NK-92 treated with Interleukin-12 subunit alpha and Interleukin-12 subunit beta, amount 100 ng/mL, for 24 hours (cell line): ENCODE measurements around the gene TSPAN16.

Experiments
- DNase-seq: peaks from one replicate; lab custom pipeline; 2025; lab: John Stamatoyannopoulos, UW

The TSPAN16 gene

GRCh38 chr19:11268783-11269267 is 27.1 kb upstream of the TSPAN16 start:
- no peak for DNase-seq

DNA sequence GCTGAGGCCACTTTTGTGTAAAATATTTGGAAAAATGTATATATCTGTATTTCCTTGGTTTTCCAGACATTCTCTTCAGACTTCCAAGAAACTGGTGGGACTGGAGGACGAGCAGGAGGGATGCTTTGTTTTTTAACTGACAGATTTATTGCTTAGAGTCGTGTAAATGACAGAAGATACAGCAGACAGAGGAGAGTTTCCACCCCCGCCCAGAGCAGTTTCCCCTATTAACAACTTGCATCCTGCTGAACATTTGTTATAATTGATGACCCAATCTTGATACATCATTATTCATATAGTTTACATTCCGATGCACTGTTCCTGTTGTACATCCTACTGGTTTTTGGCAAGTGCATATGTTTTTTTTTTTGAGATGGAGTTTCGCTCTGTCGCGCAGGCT is 26.6 kb upstream of the TSPAN16 start:
- DNase-seq = no peak

DNA sequence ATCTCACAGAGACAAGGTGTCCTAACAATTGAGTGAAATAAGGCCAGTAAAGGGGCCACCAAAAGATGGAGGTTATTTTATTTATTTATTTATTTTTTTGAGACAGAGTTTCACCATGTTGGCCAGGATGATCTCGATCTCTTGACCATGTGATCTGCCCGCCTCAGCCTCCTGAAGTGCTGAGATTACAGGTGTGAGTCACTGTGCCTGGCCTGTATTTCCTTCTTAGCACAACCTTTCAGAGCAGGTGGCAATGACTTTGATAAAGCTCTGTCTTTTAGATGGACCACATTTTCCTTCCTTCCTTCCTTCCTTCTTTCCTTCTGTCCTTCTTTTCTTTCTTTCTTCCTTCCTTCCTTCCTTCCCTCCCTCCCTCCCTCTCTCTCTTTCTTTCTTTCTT is 22.7 kb upstream of the TSPAN16 start:
- DNase-seq = no peak

- no peak for DNase-seq
These were observed 22.0 kb upstream of the TSPAN16 start for GRCh38 chr19:11273989-11274388.

GRCh38 chr19:11274533-11275086 is 21.4 kb upstream of the TSPAN16 start:
- DNase-seq = no peak

DNA sequence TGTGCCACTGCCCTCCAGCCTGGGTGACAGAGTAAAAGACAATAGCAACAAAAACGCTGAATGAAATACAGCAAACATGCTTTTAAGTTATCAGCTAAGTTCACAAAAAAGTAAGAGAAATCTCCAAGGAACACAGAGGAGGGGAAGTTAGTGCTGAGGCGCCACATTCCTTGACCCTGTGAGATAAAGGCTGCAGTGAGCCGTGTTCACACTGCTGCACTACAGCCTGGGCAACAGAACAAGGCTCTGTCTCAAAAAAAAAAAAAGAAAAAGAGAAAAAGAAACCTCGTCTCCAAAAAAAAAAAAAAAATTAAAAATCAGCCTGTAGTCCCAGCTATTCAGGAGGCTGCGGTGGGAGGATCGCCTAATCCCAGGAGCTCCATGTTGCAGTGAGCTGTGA is 17.3 kb upstream of the TSPAN16 start:
- DNase-seq = no peak

DNA sequence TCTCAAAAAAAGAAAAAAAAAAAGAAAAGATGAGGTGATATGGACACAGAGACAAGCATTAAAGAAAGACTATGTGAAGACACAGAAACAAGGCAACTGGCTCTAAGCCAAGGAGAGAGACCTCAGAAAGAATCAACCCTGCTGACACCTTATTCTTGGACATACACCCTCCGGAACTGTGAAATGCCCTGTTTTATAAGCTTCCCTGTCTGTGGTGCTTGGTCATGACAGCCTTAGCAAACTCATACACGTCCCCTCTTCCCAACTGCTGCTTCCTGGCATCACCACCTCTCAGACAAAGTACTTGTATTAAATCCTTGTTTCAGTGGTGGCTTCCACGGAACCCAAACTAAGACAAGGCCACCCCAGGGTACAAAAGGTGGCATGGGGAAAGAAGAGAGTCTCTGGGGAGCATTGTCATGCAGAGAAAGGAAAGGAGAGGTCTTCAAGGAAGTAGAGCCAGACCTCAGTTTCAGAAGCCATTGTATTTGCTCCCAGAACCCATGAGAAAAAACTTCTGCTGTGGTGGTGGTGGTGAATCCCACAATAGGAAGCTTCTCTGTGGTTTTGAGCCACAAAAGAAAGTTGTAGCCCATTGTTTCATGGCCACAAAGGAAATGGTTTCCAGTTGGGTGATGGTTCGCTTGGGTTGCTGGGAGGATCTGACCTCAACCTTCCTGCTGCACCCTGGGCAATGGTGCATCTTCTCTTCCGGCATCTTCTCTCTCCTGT is 16.3 kb upstream of the TSPAN16 start:
- DNase-seq = peak; percentile 29

- no peak for DNase-seq
These were observed 14.5 kb upstream of the TSPAN16 start for GRCh38 chr19:11281356-11282049.

GRCh38 chr19:11284515-11284914 is 11.4 kb upstream of the TSPAN16 start:
- no peak for DNase-seq

GRCh38 chr19:11286312-11286974 is 9.5 kb upstream of the TSPAN16 start:
- no peak for DNase-seq

DNA sequence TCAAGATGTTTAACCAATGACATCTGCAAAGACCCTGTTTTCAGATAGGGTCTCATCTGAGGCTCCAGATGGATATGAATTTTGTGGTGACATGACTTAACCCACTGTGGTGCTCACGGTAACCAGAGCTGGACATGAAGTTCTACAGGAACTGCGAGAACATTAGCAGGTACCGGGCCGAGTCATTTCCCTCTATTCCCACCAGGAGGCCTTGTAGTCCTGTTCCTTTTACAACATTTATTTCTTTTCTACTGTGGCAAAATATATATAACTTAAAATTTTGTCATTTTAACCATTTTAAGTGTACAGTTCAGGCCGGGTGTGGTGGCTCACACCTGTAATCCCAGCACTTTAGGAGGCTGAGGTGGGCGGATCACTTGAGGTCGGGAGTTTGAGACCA is 7.6 kb upstream of the TSPAN16 start:
- no peak for DNase-seq

- no peak for DNase-seq
These were observed 5.7 kb upstream of the TSPAN16 start for GRCh38 chr19:11290256-11290655.

DNA sequence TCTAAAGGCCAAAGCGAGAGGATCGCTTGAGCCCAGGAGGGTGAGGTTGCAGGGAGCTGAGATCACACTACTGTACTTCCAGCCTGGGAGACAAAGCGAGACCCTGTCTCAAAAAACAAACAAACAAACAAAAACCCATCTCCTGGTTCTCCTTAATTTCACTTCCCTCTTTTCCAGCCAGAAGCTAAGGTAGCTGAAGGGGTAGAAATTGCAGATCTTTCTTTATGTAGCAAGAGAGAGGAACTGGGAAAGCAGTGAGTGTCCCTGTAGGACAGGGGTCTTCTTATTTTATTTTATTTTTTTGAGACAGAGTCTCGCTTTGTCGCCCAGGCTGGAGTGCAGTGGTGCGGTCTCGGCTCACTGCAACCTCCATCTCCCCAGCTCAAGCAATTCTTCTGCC is 4.5 kb upstream of the TSPAN16 start:
- no peak for DNase-seq

DNA sequence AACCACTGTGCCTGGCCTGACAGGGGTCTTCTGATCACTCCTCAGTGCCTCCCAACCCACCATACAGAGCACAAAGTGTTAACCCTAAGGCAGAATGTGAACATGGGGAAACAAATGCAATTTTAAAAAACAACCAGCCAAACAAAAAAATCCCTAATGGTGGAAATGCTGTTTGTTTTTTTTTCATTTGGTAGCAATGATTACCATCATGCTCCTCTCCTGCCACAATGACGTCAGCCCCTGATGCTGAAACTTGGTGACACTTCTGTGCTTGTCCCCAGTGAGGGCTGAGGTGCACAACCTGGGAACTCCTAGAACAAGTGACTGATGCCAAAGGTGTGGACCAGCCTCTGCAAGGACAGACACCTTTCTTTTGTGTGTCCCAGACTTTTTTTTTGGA is 4.0 kb upstream of the TSPAN16 start:
- DNase-seq = peak; percentile 5

GRCh38 chr19:11293433-11294389 is 2.2 kb upstream of the TSPAN16 start:
- DNase-seq = peak; percentile 81

- DNase-seq = no peak
These were observed 780 bp upstream of the TSPAN16 start for GRCh38 chr19:11295180-11295579.

- no peak for DNase-seq
These were observed 304 bp downstream of the TSPAN16 start for GRCh38 chr19:11296264-11296663.

GRCh38 chr19:11299946-11300810 is 4.2 kb downstream of the TSPAN16 start:
- no peak for DNase-seq

GRCh38 chr19:11300811-11301120 is 4.8 kb downstream of the TSPAN16 start:
- no peak for DNase-seq

GRCh38 chr19:11304936-11305335 is 9.0 kb downstream of the TSPAN16 start:
- no peak for DNase-seq

DNA sequence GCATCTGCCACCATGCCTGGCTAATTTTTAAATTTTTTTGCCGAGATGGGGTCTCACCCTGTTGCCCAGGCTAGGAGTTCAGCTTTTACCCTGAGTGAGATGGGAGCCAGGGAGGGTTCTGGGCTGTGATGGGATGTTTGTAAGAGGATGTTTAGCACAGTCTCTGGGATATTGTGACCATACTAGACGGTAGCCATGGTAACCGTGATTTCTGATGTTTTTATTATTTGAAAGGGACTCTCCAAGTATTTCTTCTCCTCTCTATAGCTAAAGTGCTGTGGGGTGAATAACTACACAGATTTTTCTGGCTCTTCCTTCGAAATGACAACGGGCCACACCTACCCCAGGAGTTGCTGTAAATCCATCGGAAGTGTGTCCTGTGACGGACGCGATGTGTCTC is 10.4 kb downstream of the TSPAN16 start:
- no peak for DNase-seq
